Right lobe of liver (tissue), 6 donors: ENCODE measurements around the gene ZER1. TPM values are rescaled to one million over a fixed set of nuclear protein-coding genes. Genes with fewer than 3 reads are reported as not detected.

Experiments used
- ATAC-seq, 4 donors: fragments of 200-7000 bp; cut with Tn5 transposase; one replicate each; pipeline ENCODE4 v1.9.1; 2020; ENCODE audit warnings: mild to moderate bottlenecking in 4 of 4, moderate library complexity in 4 of 4
- DNase-seq, 3 donors: peaks; one replicate each; pipeline ENCODE4 v3.0.0-alpha.2; 2020
- H3K27ac ChIP-seq, 3 donors: fragments of 200-600 bp; one replicate each; pipeline ENCODE4 v1.8.0; 2022
- H3K27me3 ChIP-seq, 2 donors: fragments of 200-600 bp; one replicate each; pipeline ENCODE4 v1.8.0; 2022
- H3K36me3 ChIP-seq, 4 donors: fragments of 200-600 bp; sonication (generic) in 1 of 4; one replicate each; pipeline versions ENCODE4 v1.5.1 to v1.8.0; 2017 to 2022; ENCODE audit warnings: control low read depth in 1 of 4
- H3K4me1 ChIP-seq, 4 donors: fragments of 200-600 bp; sonication (generic) in 1 of 4; one replicate each; pipeline versions ENCODE4 v1.5.1 to v1.8.0; 2017 to 2022; ENCODE audit warnings: control low read depth in 1 of 4
- H3K4me3 ChIP-seq, 3 donors: fragments of 200-600 bp; one replicate each; pipeline ENCODE4 v1.8.0; 2022
- H3K9me3 ChIP-seq, 4 donors: fragments of 200-600 bp; sonication (generic) in 1 of 4; one replicate each; pipeline versions ENCODE4 v1.5.1 to v1.8.0; 2017 to 2022; ENCODE audit warnings: control low read depth in 1 of 4
- CTCF ChIP-seq, 4 donors: fragments of 200-600 bp in 3 of 4; fragments of 450-650 bp in 1 of 4; IDR thresholded peaks; one replicate each; pipeline versions ENCODE4 v1.5.1 to v1.8.0; 2016 to 2022; ENCODE audit warnings: antibody characterized with exemption in 4 of 4, mild to moderate bottlenecking in 2 of 4
- POLR2A ChIP-seq: fragments of 450-650 bp; IDR thresholded peaks from one replicate; pipeline ENCODE4 v1.6.1; 2017; ENCODE audit warnings: antibody characterized with exemption, mild to moderate bottlenecking
- WGBS: methylation state at CpG from one replicate; pipeline ENCODE4 v1.1.6; 2018; ENCODE audit warnings: low coverage, low lambda C conversion rate; ENCODE audit not compliant: insufficient coverage; ENCODE audit errors: missing lambda C conversion rate; 5-methylcytosine and 5-hydroxymethylcytosine counted together
- intact Hi-C, 2 donors: fragments of 100-400 bp; cut with DNase I; formaldehyde crosslinking; loops; one replicate each; pipeline versions ENCODE4 v1.11.2 to v1.14.1; 2022
- total RNA-seq, 6 experiments: library from RNA; depleted of rRNA in 2 of 6; stranded (reverse); fragments of >200 nt in 2 of 6; fragmentation: NEBNext Ultra II Directional in 3 of 6; extraction: Animal tissue kit (Norgen Biotek cat#: 25700) in 3 of 6; gene quantifications; one replicate each; pipeline versions ENCODE4 v1.1.0 to v1.2.4, GENCODE V29; 2016 to 2023
- donor health status: DM: no; HTN: yes; CAD: no.
- donor health status: DM: no; HTN: no; CAD: no.
- donor health status: DM: no; HTN: no; CAD: no.
- donor health status: DM: no; HTN: yes; CAD: no.
- donor health status: DM: no; HTN: yes; CAD: no.

The ZER1 gene
- total RNA-seq, 6 experiments from 2014 or later, result 13.4 to 21.8 (median 16.0) TPM

GRCh38 chr9:128809036-128809599 is 37.4 kb upstream of the ZER1 start:
- TF ChIP-seq POLR2A (no peak), CTCF (IDR thresholded peaks at IDR 0.05) (no peak)
- Histone ChIP-seq H3K4me1 (no peaks in the 10 kb centered on the region), H3K27ac (no peak overlapping the region), H3K36me3 (peaks cover 0 to 38% (median 12%) of the 10 kb centered on the region in 4 donors), H3K4me3 (no peak overlapping the region), H3K9me3 (no peaks in the 10 kb centered on the region), H3K27me3 (no peaks in the 10 kb centered on the region)
- intact Hi-C loops, result loop anchor here in 1 of 2 donors (10.0 kb wide), 1 partner anchor 64 kb away; no protein-coding TSS in a partner anchor
- 97% methylated on average over 6 of the region's 12 CpGs for WGBS
- DNase-seq (no peak), ATAC-seq (peak in 2 of 4 donors; percentile 26 to 40)

GRCh38 chr9:128808543-128808942 is 36.8 kb upstream of the ZER1 start:
- intact Hi-C loops, result loop anchor here in 1 of 2 donors (10.0 kb wide), 1 partner anchor 64 kb away; no protein-coding TSS in a partner anchor
- TF ChIP-seq POLR2A (no peak), CTCF (IDR thresholded peaks at IDR 0.05) (no peak)
- Histone ChIP-seq H3K36me3 (peaks cover 0 to 43% (median 15%) of the 10 kb centered on the region in 4 donors), H3K4me3 (no peak overlapping the region), H3K9me3 (no peaks in the 10 kb centered on the region), H3K4me1 (no peaks in the 10 kb centered on the region), H3K27me3 (no peaks in the 10 kb centered on the region), H3K27ac (no peak overlapping the region)
- DNase-seq (no peak), ATAC-seq (peak in 1 of 4 donors; percentile 5)
- WGBS, result 83% methylated on average over 1 of the region's 3 CpGs

DNA sequence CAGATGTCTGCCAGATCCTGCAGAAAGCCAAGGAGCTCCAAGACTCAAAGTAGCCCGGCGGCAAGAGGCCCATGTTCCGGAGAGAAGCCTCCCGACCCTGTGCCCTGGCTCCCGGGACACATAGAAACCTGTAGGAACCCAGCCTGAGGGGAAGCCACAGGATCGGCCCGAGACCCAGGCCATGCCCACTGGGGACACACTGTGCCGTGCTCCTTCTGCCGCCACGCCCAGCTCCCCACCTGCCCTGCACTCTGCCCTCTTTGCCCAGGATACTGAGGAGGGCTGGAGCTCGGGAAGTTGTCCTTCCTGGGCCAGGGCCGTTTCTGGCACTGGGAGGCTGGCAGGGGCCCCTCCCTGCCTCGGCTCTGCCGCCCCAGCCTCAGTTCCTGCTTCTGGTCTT is 36.1 kb upstream of the ZER1 start:
- intact Hi-C loops, result loop anchor here in 1 of 2 donors (10.0 kb wide), 1 partner anchor 63 kb away; no protein-coding TSS in a partner anchor
- ATAC-seq (peak in 1 of 4 donors; percentile 9), DNase-seq (no peak)
- Histone ChIP-seq H3K4me3 (no peak overlapping the region), H3K27ac (no peak overlapping the region), H3K9me3 (no peaks in the 10 kb centered on the region), H3K27me3 (no peaks in the 10 kb centered on the region), H3K4me1 (no peaks in the 10 kb centered on the region), H3K36me3 (peaks cover 0 to 51% (median 18%) of the 10 kb centered on the region in 4 donors)
- 80% methylated on average over 1 of the region's 14 CpGs for WGBS
- TF ChIP-seq POLR2A (no peak), CTCF (IDR thresholded peaks at IDR 0.05) (no peak)

DNA sequence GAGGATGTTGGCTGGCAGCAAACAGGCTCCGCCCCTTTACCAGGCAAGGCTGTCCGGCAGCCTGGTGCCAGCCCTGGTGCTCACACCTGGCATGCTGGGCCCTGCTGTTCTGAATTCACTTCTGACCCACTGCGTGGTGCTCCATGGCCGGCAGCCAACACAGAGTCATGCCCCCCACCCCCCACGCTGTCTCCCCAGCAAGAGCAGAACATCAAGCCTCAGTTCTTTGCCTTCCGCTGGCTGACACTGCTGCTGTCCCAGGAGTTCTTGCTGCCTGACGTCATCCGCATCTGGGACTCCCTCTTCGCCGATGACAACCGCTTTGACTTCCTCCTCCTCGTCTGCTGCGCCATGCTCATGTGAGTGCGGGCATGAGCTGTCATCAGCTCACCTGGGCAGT is 33.9 kb upstream of the ZER1 start:
- 100% methylated on average over 1 of the region's 14 CpGs for WGBS
- Histone ChIP-seq H3K27me3 (no peaks in the 10 kb centered on the region), H3K4me3 (no peak overlapping the region), H3K9me3 (no peaks in the 10 kb centered on the region), H3K36me3 (peaks cover 0 to 62% (median 21%) of the 10 kb centered on the region in 4 donors), H3K27ac (no peak overlapping the region), H3K4me1 (no peaks in the 10 kb centered on the region)
- no peak for ATAC-seq
- TF ChIP-seq POLR2A (no peak), CTCF (IDR thresholded peaks at IDR 0.05) (no peak)
- intact Hi-C loops, result loop anchor here in 1 of 2 donors (10.0 kb wide), 1 partner anchor 61 kb away; no protein-coding TSS in a partner anchor
- DNase-seq, result no peak
